ENCODE measurements around the gene AP3B1. TPM values are rescaled to one million over a fixed set of nuclear protein-coding genes. Genes with fewer than 3 reads are reported as not detected.

Gene AP3B1
- total and polyA plus RNA-seq, 5 donors: 19.0 to 28.0 (median 24.5) TPM

GRCh38 chr5:78271766-78272165 lies 22.7 kb downstream of the AP3B1 start:
- H3K27ac ChIP-seq (ENCODE audit: low read length): no peak overlapping the region
- H3K4me1 ChIP-seq (ENCODE audit: control insufficient read depth, insufficient read depth, low read length): peaks cover 2% of the 10 kb centered on the region
- H3K27me3 ChIP-seq (ENCODE audit: control insufficient read depth, insufficient read depth): no peaks in the 10 kb centered on the region
- WGBS: 95% methylated on average over 4 of the region's 4 CpGs
- DNase-seq: no peak
- intact Hi-C loops (cut with DNase I): no loop called here
- no peak for ATAC-seq
- no peak overlapping the region for H3K4me3 ChIP-seq (ENCODE audit: low read length)
- no peaks in the 10 kb centered on the region for H3K9me3 ChIP-seq (ENCODE audit: control insufficient read depth, low read length)

DNA sequence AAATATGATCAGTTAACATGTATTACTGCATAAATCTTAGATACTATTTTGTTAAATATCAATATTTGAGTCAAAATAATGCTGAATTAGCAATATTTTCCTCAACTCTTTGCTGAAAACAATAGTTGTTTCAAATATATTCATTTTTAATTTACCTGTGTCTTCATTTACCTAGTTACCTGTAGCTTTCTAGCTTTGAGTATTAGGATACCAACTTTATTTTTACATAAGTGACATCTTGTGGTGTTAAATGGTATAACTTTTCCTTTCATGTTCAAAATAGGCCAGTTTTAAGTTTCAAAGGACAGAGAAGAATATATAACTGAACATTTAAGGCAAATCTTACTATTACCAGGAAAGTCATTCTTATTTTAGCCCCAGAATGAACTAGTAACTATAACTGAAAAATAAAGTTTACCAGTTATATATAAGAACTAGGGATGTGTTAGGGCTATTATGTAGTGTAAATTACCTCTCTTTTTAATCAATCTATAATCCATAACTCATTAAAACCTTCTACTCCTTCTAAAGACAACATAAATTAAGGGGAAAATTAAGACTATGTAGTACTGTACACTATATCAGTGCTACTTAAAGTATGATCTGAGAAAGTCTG lies 25.3 kb downstream of the AP3B1 start:
- H3K4me3 ChIP-seq (ENCODE audit: low read length): no peak overlapping the region
- intact Hi-C loops (cut with DNase I): no loop called here

GRCh38 chr5:78268356-78268755 lies 26.1 kb downstream of the AP3B1 start:
- H3K9me3 ChIP-seq (ENCODE audit: control insufficient read depth, low read length): no peaks in the 10 kb centered on the region
- H3K4me1 ChIP-seq (ENCODE audit: control insufficient read depth, insufficient read depth, low read length): no peaks in the 10 kb centered on the region
- no peak overlapping the region for H3K27ac ChIP-seq (ENCODE audit: low read length)
- intact Hi-C loops (cut with DNase I): no loop called here
- 45% methylated on average over 2 of the region's 2 CpGs for WGBS
- no peaks in the 10 kb centered on the region for H3K27me3 ChIP-seq (ENCODE audit: control insufficient read depth, insufficient read depth)
- DNase-seq (no peak), ATAC-seq (peak in 1 of 2 donors; percentile 24)
- H3K4me3 ChIP-seq (ENCODE audit: low read length): no peak overlapping the region

More for the DNA sequence above, 25.3 kb downstream of the AP3B1 start:
- ATAC-seq (no peak), DNase-seq (no peak)
- no peaks in the 10 kb centered on the region for H3K27me3 ChIP-seq (ENCODE audit: control insufficient read depth, insufficient read depth)
- H3K27ac ChIP-seq (ENCODE audit: low read length): no peak overlapping the region
- H3K9me3 ChIP-seq (ENCODE audit: control insufficient read depth, low read length): no peaks in the 10 kb centered on the region
- H3K4me1 ChIP-seq (ENCODE audit: control insufficient read depth, insufficient read depth, low read length): no peaks in the 10 kb centered on the region

- no peak for ATAC-seq
- Histone ChIP-seq H3K4me1 (ENCODE audit: control insufficient read depth, insufficient read depth, low read length) (no peaks in the 10 kb centered on the region), H3K9me3 (ENCODE audit: control insufficient read depth, low read length) (no peaks in the 10 kb centered on the region), H3K27me3 (ENCODE audit: control insufficient read depth, insufficient read depth) (no peaks in the 10 kb centered on the region), H3K4me3 (ENCODE audit: low read length) (no peak overlapping the region), H3K27ac (ENCODE audit: low read length) (no peak overlapping the region)
- intact Hi-C loops (cut with DNase I): no loop called here
- WGBS: 91% methylated on average over 2 of the region's 2 CpGs
- no peak for DNase-seq
Observed at GRCh38 chr5:78265163-78265562, 29.3 kb downstream of the AP3B1 start.

- Histone ChIP-seq H3K4me1 (ENCODE audit: control insufficient read depth, insufficient read depth, low read length) (no peaks in the 10 kb centered on the region), H3K27me3 (ENCODE audit: control insufficient read depth, insufficient read depth) (no peaks in the 10 kb centered on the region), H3K27ac (ENCODE audit: low read length) (no peak overlapping the region), H3K9me3 (ENCODE audit: control insufficient read depth, low read length) (no peaks in the 10 kb centered on the region), H3K4me3 (ENCODE audit: low read length) (no peak overlapping the region)
- no peak for ATAC-seq
- intact Hi-C loops (cut with DNase I): no loop called here
- WGBS: 91% methylated on average over 1 of the region's 1 CpG
- DNase-seq: no peak
Observed at GRCh38 chr5:78264600-78264999, 29.9 kb downstream of the AP3B1 start.

GRCh38 chr5:78260771-78261170 lies 33.7 kb downstream of the AP3B1 start:
- no peaks in the 10 kb centered on the region for H3K4me1 ChIP-seq (ENCODE audit: control insufficient read depth, insufficient read depth, low read length)
- DNase-seq (no peak), ATAC-seq (no peak)
- no peak overlapping the region for H3K27ac ChIP-seq (ENCODE audit: low read length)
- WGBS: 91% methylated on average over 2 of the region's 2 CpGs
- intact Hi-C loops (cut with DNase I): no loop called here
- no peaks in the 10 kb centered on the region for H3K27me3 ChIP-seq (ENCODE audit: control insufficient read depth, insufficient read depth)
- H3K9me3 ChIP-seq (ENCODE audit: control insufficient read depth, low read length): no peaks in the 10 kb centered on the region
- H3K4me3 ChIP-seq (ENCODE audit: low read length): no peak overlapping the region

GRCh38 chr5:78253201-78253600 lies 41.3 kb downstream of the AP3B1 start:
- no peak for DNase-seq
- WGBS: 97% methylated on average over 3 of the region's 3 CpGs
- Histone ChIP-seq H3K9me3 (ENCODE audit: control insufficient read depth, low read length) (no peaks in the 10 kb centered on the region), H3K27me3 (ENCODE audit: control insufficient read depth, insufficient read depth) (no peaks in the 10 kb centered on the region), H3K4me3 (ENCODE audit: low read length) (no peak overlapping the region), H3K27ac (ENCODE audit: low read length) (no peak overlapping the region), H3K4me1 (ENCODE audit: control insufficient read depth, insufficient read depth, low read length) (no peaks in the 10 kb centered on the region)
- intact Hi-C loops (cut with DNase I): no loop called here
- ATAC-seq: no peak

GRCh38 chr5:78252715-78253114 lies 41.8 kb downstream of the AP3B1 start:
- no peaks in the 10 kb centered on the region for H3K4me1 ChIP-seq (ENCODE audit: control insufficient read depth, insufficient read depth, low read length)
- intact Hi-C loops (cut with DNase I): no loop called here
- WGBS: 95% methylated on average over 5 of the region's 5 CpGs
- no peak overlapping the region for H3K27ac ChIP-seq (ENCODE audit: low read length)
- DNase-seq (no peak), ATAC-seq (no peak)
- H3K4me3 ChIP-seq (ENCODE audit: low read length): no peak overlapping the region
- no peaks in the 10 kb centered on the region for H3K9me3 ChIP-seq (ENCODE audit: control insufficient read depth, low read length)
- H3K27me3 ChIP-seq (ENCODE audit: control insufficient read depth, insufficient read depth): no peaks in the 10 kb centered on the region

DNA sequence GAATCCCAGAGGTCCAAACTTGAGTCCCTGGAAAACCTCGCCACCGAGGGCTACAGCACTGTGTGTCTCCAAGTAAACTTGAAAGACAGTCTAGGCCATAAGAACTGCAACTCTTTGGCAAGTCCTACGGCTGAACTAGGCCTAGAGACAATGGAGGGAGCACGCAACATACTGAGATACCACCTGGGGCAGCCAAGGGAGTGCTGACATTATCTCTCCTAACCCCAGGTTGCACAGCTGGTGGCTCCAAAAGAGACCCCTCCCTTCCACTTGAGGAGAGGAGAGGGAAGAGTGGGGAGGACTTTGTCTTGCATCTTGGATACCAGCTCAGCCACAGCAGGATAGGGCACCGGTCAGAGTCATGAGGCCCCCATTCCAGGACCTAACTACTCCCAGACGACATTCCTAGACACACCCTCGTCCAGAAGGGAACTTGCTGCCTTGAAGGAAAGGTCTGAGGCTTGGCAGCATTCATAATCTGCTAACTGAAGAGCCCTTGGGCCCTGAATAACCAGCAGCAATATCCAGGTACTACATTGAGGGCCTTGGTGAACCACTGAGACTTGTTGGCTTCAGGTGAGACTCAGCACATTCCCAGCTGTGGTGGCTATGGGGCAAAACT lies 42.7 kb downstream of the AP3B1 start:
- no peaks in the 10 kb centered on the region for H3K4me1 ChIP-seq (ENCODE audit: control insufficient read depth, insufficient read depth, low read length)
- DNase-seq (no peak), ATAC-seq (no peak)
- H3K9me3 ChIP-seq (ENCODE audit: control insufficient read depth, low read length): no peaks in the 10 kb centered on the region
- 92% methylated on average over 7 of the region's 7 CpGs for WGBS
- H3K4me3 ChIP-seq (ENCODE audit: low read length): no peak overlapping the region
- H3K27me3 ChIP-seq (ENCODE audit: control insufficient read depth, insufficient read depth): no peaks in the 10 kb centered on the region
- intact Hi-C loops (cut with DNase I): no loop called here
- H3K27ac ChIP-seq (ENCODE audit: low read length): no peak overlapping the region

DNA sequence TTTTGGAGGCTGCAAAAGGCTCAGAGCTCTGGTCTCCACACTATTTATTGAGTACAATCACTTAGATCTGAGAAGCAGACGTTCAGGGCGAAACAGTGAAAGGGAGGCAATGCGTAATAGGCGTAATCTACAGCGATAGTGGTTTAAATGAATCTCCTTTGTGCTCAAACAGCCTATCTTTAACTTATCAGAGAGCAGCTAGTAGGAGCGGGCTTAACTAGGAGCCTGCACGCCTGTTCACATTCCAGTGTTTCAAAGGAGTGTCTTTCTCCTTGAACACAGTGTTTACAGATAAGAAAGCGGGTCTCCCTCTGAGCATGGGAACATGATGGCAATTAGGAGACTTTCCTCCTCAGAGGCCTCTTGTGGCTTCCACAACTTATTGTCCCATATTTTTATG lies 49.4 kb downstream of the AP3B1 start:
- no peaks in the 10 kb centered on the region for H3K27me3 ChIP-seq (ENCODE audit: control insufficient read depth, insufficient read depth)
- H3K4me3 ChIP-seq (ENCODE audit: low read length): no peak overlapping the region
- H3K4me1 ChIP-seq (ENCODE audit: control insufficient read depth, insufficient read depth, low read length): peaks cover 3% of the 10 kb centered on the region
- ATAC-seq: no peak
- WGBS: 74% methylated on average over 8 of the region's 8 CpGs
- no peak overlapping the region for H3K27ac ChIP-seq (ENCODE audit: low read length)
- intact Hi-C loops (cut with DNase I): no loop called here
- H3K9me3 ChIP-seq (ENCODE audit: control insufficient read depth, low read length): no peaks in the 10 kb centered on the region
- DNase-seq: no peak

GRCh38 chr5:78243639-78244038 lies 50.9 kb downstream of the AP3B1 start:
- ATAC-seq (peak in 1 of 2 donors; percentile 79), DNase-seq (no peak)
- Histone ChIP-seq H3K27ac (ENCODE audit: low read length) (no peak overlapping the region), H3K27me3 (ENCODE audit: control insufficient read depth, insufficient read depth) (no peaks in the 10 kb centered on the region), H3K9me3 (ENCODE audit: control insufficient read depth, low read length) (no peaks in the 10 kb centered on the region), H3K4me3 (ENCODE audit: low read length) (no peak overlapping the region), H3K4me1 (ENCODE audit: control insufficient read depth, insufficient read depth, low read length) (peaks cover 3% of the 10 kb centered on the region)
- intact Hi-C loops (cut with DNase I): no loop called here

DNA sequence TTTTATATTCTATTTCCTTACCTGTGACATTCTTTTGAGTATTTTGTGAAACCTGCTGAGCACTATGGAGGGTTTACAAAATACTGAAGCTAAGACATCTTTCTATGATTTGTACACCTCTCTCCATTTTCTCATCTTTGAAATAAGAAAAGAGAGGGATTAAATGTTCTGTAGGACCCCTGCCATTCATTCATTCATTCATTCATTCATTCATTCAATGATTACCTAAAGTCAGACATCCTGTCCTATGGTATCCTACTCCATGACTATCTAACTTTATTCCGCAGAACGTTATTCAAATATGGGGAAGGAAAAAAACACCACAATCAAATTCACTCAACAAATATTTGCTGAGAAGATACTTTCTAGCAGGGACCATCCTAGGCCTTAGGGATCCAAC lies 51.4 kb downstream of the AP3B1 start:
- no peak for ATAC-seq
- Histone ChIP-seq H3K9me3 (ENCODE audit: control insufficient read depth, low read length) (no peaks in the 10 kb centered on the region), H3K4me3 (ENCODE audit: low read length) (no peak overlapping the region), H3K27me3 (ENCODE audit: control insufficient read depth, insufficient read depth) (no peaks in the 10 kb centered on the region), H3K27ac (ENCODE audit: low read length) (no peak overlapping the region), H3K4me1 (ENCODE audit: control insufficient read depth, insufficient read depth, low read length) (peaks cover 3% of the 10 kb centered on the region)
- intact Hi-C loops (cut with DNase I): no loop called here
- 83% methylated on average over 2 of the region's 2 CpGs for WGBS
- DNase-seq: no peak
